Body of pancreas (tissue), 4 donors: ENCODE measurements around the gene GCNT3. TPM values are rescaled to one million over a fixed set of nuclear protein-coding genes. Genes with fewer than 3 reads are reported as not detected.

ENCODE experiments used
- ATAC-seq: fragments of 150-250 bp; one replicate; pipeline ENCODE4 v1.9.1; 2016
- DNase-seq, 4 donors: peaks; one replicate each; pipeline ENCODE4 v3.0.0-alpha.2; 2019
- H3K27ac ChIP-seq, 4 donors: fragments of 200-600 bp; sonication (generic); 1 replicate in 3 of 4; 2 replicates in 1 of 4; pipeline versions ENCODE4 v1.5.1 to v1.6.1; 2016 to 2019; ENCODE audit warnings: mild to moderate bottlenecking in 1 of 4, mixed read lengths in 1 of 4, moderate library complexity in 1 of 4
- H3K27me3 ChIP-seq, 2 donors: fragments of 200-600 bp; sonication (generic); one replicate each; pipeline ENCODE4 v1.6.0; 2016; ENCODE audit warnings: mild to moderate bottlenecking in 1 of 2
- H3K36me3 ChIP-seq, 2 donors: fragments of 200-600 bp; sonication (generic); replicated peaks in 1 of 2; 2 replicates each; pipeline ENCODE4 v1.5.1; 2016; ENCODE audit warnings: low read depth in 2 of 2; ENCODE audit not compliant: insufficient read depth in 1 of 2
- H3K4me1 ChIP-seq: fragments of 200-600 bp; sonication (generic); one replicate; pipeline ENCODE4 v1.6.0; 2016
- H3K4me3 ChIP-seq, 2 donors: fragments of 200-600 bp; sonication (generic); 1 replicate in 1 of 2; 2 replicates in 1 of 2; pipeline ENCODE4 v1.5.1; 2016 to 2019
- H3K9me3 ChIP-seq, 3 donors: fragments of 200-600 bp; sonication (generic); 1 replicate in 2 of 3; 2 replicates in 1 of 3; pipeline ENCODE4 v1.5.1; 2016
- POLR2A ChIP-seq, 3 donors: fragments of 450-650 bp; IDR thresholded peaks; one replicate each; pipeline ENCODE4 v1.6.1; 2016; ENCODE audit warnings: antibody characterized with exemption in 3 of 3, mild to moderate bottlenecking in 2 of 3
- whole genome bisulfite sequencing, 2 donors: methylation state at CpG; one replicate each; pipeline ENCODE4 v1.1.5; 2017; 5-methylcytosine and 5-hydroxymethylcytosine counted together
- intact Hi-C: fragments of 100-400 bp; cut with DNase I; formaldehyde crosslinking; loops from one replicate; pipeline ENCODE4 v1.15.1; 2023
- total RNA-seq, 2 donors: library from RNA; depleted of rRNA; stranded (reverse); fragments of >200 nt; gene quantifications; one replicate each; pipeline ENCODE4 v1.1.0, GENCODE V29; 2016
- TF ChIP-seq, protein P1 (sequence below), 7 experiments: fragments of 450-650 bp in 4 of 7; fragments of 200-600 bp in 3 of 7; sonication (generic) in 3 of 7; IDR thresholded peaks; one replicate each; pipeline ENCODE4 v1.5.1; 2016 to 2019; ENCODE audit warnings: antibody characterized with exemption in 7 of 7

GCNT3 gene
- total RNA-seq, 2 donors from 2014 or later = 0.66 to 1.3 TPM

DNA sequence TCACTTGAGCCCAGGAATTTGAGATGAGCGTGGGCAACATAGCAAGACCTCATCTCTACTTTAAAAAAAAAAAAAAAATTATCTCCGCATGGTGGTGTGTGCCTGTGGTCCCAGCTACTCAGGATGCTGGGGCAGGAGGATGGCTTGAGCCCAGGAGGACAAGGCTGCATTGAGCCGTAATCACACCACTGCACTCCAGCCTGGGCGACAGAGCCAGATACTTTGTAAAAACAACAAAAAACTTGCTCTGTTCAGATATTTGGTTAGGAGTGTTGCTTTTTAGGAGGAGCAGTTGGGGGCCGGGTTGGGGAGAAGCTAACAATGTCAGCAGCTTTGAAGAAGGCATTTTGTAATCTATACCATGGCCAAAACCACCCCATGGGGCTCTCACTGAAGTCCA lies 4.1 kb downstream of the GCNT3 start:
- no peak overlapping the region for H3K4me3 ChIP-seq
- ATAC-seq (no peak), DNase-seq (no peak)
- TF ChIP-seq POLR2A (IDR thresholded peaks at IDR 0.05) = no peak
- TF ChIP-seq, protein P1, sequence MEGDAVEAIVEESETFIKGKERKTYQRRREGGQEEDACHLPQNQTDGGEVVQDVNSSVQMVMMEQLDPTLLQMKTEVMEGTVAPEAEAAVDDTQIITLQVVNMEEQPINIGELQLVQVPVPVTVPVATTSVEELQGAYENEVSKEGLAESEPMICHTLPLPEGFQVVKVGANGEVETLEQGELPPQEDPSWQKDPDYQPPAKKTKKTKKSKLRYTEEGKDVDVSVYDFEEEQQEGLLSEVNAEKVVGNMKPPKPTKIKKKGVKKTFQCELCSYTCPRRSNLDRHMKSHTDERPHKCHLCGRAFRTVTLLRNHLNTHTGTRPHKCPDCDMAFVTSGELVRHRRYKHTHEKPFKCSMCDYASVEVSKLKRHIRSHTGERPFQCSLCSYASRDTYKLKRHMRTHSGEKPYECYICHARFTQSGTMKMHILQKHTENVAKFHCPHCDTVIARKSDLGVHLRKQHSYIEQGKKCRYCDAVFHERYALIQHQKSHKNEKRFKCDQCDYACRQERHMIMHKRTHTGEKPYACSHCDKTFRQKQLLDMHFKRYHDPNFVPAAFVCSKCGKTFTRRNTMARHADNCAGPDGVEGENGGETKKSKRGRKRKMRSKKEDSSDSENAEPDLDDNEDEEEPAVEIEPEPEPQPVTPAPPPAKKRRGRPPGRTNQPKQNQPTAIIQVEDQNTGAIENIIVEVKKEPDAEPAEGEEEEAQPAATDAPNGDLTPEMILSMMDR (IDR thresholded peaks at IDR 0.05) = no peak
- no peaks in the 10 kb centered on the region for H3K27me3 ChIP-seq
- H3K36me3 ChIP-seq = no peaks in the 10 kb centered on the region
- H3K9me3 ChIP-seq = no peaks in the 10 kb centered on the region
- WGBS, 2 donors = 78 to 80% methylated on average over 5 of the region's 5 CpGs
- H3K4me1 ChIP-seq = peaks cover 10% of the 10 kb centered on the region
- intact Hi-C loops = no loop called here
- no peak overlapping the region for H3K27ac ChIP-seq

DNA sequence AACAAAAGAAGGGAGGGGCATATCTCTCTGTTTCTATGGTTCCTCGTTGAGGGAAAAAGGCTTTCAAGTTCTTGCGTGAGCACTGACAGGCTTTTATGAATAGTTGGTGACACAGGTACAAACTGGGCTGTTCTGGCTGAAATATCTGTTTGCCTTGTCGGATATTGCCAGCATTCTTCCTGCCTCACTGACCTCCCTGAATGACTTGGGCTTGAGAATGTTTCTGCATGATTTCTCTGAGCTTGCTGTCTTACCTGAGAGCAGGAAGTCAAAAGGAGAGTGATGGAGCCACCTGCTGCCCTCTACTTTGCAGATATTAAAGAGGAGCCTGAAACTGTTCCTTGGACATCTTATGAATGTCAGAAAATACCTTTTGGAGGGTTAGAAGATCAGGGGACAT lies 4.8 kb downstream of the GCNT3 start:
- ATAC-seq = no peak
- Histone ChIP-seq H3K27ac (no peak overlapping the region), H3K36me3 (no peaks in the 10 kb centered on the region), H3K27me3 (no peaks in the 10 kb centered on the region), H3K9me3 (no peaks in the 10 kb centered on the region), H3K4me3 (no peak overlapping the region), H3K4me1 (peaks cover 7% of the 10 kb centered on the region)
- WGBS, 2 donors = 12 to 29% methylated on average over 2 to 3 of the region's 3 CpGs
- intact Hi-C loops = no loop called here
- TF ChIP-seq, protein P1 (IDR thresholded peaks at IDR 0.05) = peak in 4 of 7 experiments; percentile 13 to 34 (median 22)
- no peak for TF ChIP-seq POLR2A (IDR thresholded peaks at IDR 0.05)
- DNase-seq = peak in 2 of 4 donors; percentile 8 to 21

DNA sequence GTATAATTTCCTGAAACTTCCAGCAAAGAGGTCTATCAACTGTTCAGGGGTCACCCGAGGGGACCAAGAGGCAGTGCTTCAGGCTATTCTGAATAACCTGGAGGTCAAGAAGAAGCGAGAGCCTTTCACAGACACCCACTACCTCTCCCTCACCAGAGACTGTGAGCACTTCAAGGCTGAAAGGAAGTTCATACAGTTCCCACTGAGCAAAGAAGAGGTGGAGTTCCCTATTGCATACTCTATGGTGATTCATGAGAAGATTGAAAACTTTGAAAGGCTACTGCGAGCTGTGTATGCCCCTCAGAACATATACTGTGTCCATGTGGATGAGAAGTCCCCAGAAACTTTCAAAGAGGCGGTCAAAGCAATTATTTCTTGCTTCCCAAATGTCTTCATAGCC lies 6.8 kb downstream of the GCNT3 start:
- WGBS, 2 donors = 57 to 58% methylated on average over 4 of the region's 4 CpGs
- Histone ChIP-seq H3K4me3 (no peak overlapping the region), H3K9me3 (no peaks in the 10 kb centered on the region), H3K27me3 (no peaks in the 10 kb centered on the region), H3K27ac (no peak overlapping the region), H3K36me3 (no peaks in the 10 kb centered on the region), H3K4me1 (no peaks in the 10 kb centered on the region)
- intact Hi-C loops = no loop called here
- DNase-seq = no peak
- ATAC-seq = no peak
- TF ChIP-seq, protein P1 (IDR thresholded peaks at IDR 0.05) = no peak
- no peak for TF ChIP-seq POLR2A (IDR thresholded peaks at IDR 0.05)

DNA sequence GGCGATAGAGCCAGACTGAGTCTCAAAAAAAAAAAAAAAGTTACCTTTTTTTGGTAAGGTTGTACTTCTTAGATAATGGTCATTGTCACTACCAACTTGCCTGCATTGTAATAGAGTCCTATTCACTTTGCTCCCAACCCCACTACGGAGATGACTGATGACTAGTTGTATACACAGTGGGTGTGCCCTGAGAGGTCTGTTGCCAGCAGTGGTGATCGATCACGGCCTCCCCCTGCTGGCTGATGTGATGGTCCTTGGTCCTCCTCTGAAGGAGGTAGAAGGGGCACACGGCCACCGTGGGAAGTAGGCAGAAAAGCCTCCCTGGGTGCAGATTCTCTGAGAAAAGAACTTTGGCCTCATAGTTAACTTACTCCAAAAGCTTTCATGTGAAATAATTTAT lies 10.7 kb downstream of the GCNT3 start:
- no peak for TF ChIP-seq POLR2A (IDR thresholded peaks at IDR 0.05)
- TF ChIP-seq, protein P1 (IDR thresholded peaks at IDR 0.05) = peak in 4 of 7 experiments; percentile 8 to 33 (median 22)
- Histone ChIP-seq H3K27ac (no peak overlapping the region), H3K36me3 (no peaks in the 10 kb centered on the region), H3K9me3 (no peaks in the 10 kb centered on the region), H3K4me1 (no peaks in the 10 kb centered on the region), H3K27me3 (no peaks in the 10 kb centered on the region), H3K4me3 (no peak overlapping the region)
- WGBS, 2 donors = 28 to 30% methylated on average over 6 of the region's 6 CpGs
- DNase-seq (peak; percentile 17 to 48 (median 30)), ATAC-seq (no peak)
- intact Hi-C loops = no loop called here

DNA sequence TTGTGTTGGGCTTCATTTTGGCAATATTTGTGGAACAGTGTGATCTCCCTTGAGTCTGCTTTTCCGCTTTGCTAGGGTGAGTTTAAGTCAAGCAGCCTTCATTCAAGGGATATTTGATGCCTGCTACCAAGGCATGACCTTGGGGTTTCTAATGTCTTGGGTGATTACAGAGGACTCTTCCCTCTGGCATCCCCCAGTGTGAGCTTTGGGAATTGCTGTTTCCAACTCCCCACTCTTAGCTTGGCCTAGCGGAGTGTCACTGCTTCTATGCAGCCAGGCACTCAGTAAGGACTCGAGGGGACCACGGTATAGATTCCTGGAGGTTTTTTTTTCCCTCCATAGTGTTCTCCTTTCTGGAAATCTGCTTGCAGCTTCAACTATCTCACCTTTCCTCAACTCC lies 21.1 kb downstream of the GCNT3 start:
- TF ChIP-seq, protein P1 (IDR thresholded peaks at IDR 0.05) = no peak
- no peak for TF ChIP-seq POLR2A (IDR thresholded peaks at IDR 0.05)
- Histone ChIP-seq H3K27me3 (no peaks in the 10 kb centered on the region), H3K9me3 (no peaks in the 10 kb centered on the region), H3K36me3 (no peaks in the 10 kb centered on the region), H3K4me1 (no peaks in the 10 kb centered on the region), H3K27ac (no peak overlapping the region), H3K4me3 (no peak overlapping the region)
- no peak for ATAC-seq
- 50 to 61% methylated on average over 4 of the region's 4 CpGs for WGBS, 2 donors
- DNase-seq = no peak
- intact Hi-C loops = no loop called here
